Kidney epithelial cell (primary cell): ENCODE results near the gene PDPN. TPM values are rescaled to one million over a fixed set of nuclear protein-coding genes. Genes with fewer than 3 reads are reported as not detected.

Experiments used
- DNase-seq: peaks from one replicate; pipeline ENCODE4 v3.0.0-alpha.2; 2010; ENCODE audit warnings: low read depth
- H3K27me3 ChIP-seq: 2 replicates; pipeline ENCODE4 v1.6.0; 2011; ENCODE audit warnings: low read length; ENCODE audit not compliant: control insufficient read depth, insufficient read depth
- H3K36me3 ChIP-seq: 2 replicates; pipeline ENCODE4 v1.5.1; 2011; ENCODE audit warnings: low read length; ENCODE audit not compliant: control insufficient read depth, insufficient read depth
- H3K4me3 ChIP-seq: 2 replicates; pipeline ENCODE4 v1.5.1; 2011; ENCODE audit warnings: low read depth, mild to moderate bottlenecking, control low read depth, low read length
- total RNA-seq: library from RNA; depleted of rRNA; stranded (reverse); fragments of >200 nt; gene quantifications from 2 replicates; pipeline ENCODE4 v1.2.3, GENCODE V29; 2015
- TF ChIP-seq, protein P1 (sequence below): IDR thresholded peaks from 2 replicates; pipeline ENCODE4 v1.5.1; 2011; ENCODE audit warnings: mild to moderate bottlenecking, moderate library complexity, low read length, control low read depth, inconsistent platforms; ENCODE audit not compliant: insufficient read depth, poor library complexity, severe bottlenecking

The PDPN gene
- total RNA-seq, 1 donor from 2014 or later: 19.2 TPM

- no peak overlapping the region for H3K4me3 ChIP-seq
- TF ChIP-seq, protein P1, sequence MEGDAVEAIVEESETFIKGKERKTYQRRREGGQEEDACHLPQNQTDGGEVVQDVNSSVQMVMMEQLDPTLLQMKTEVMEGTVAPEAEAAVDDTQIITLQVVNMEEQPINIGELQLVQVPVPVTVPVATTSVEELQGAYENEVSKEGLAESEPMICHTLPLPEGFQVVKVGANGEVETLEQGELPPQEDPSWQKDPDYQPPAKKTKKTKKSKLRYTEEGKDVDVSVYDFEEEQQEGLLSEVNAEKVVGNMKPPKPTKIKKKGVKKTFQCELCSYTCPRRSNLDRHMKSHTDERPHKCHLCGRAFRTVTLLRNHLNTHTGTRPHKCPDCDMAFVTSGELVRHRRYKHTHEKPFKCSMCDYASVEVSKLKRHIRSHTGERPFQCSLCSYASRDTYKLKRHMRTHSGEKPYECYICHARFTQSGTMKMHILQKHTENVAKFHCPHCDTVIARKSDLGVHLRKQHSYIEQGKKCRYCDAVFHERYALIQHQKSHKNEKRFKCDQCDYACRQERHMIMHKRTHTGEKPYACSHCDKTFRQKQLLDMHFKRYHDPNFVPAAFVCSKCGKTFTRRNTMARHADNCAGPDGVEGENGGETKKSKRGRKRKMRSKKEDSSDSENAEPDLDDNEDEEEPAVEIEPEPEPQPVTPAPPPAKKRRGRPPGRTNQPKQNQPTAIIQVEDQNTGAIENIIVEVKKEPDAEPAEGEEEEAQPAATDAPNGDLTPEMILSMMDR: no peak
- H3K27me3 ChIP-seq: no peaks in the 10 kb centered on the region
- no peak for DNase-seq
- H3K36me3 ChIP-seq: no peaks in the 10 kb centered on the region
Measured at GRCh38 chr1:13607002-13607401, 23.4 kb downstream of the PDPN start.

GRCh38 chr1:13616234-13616633 is 32.6 kb downstream of the PDPN start:
- TF ChIP-seq, protein P1: no peak
- no peaks in the 10 kb centered on the region for H3K36me3 ChIP-seq
- H3K27me3 ChIP-seq: no peaks in the 10 kb centered on the region
- DNase-seq: no peak
- no peak overlapping the region for H3K4me3 ChIP-seq

DNA sequence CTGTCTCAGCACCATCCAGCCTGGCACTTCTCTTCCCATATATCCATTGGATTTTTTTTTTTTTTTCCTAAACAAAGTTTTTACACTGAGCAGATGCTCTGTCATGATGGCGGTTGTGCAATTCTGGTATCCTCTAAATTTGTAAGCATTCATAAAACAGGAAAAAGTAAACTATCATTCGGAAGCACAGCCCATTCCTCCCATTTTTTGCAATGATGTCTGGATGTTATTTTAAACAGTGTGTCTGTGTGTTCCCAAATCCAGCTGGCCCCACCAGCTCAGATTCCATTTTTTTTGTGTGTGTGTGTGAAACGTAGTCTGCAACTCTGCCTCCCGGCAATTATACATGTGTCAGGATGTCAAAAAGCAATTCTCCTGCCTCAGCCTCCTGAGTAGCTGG is 33.5 kb downstream of the PDPN start:
- Histone ChIP-seq H3K36me3 (no peaks in the 10 kb centered on the region), H3K27me3 (no peaks in the 10 kb centered on the region), H3K4me3 (no peak overlapping the region)
- no peak for DNase-seq
- TF ChIP-seq, protein P1: no peak

DNA sequence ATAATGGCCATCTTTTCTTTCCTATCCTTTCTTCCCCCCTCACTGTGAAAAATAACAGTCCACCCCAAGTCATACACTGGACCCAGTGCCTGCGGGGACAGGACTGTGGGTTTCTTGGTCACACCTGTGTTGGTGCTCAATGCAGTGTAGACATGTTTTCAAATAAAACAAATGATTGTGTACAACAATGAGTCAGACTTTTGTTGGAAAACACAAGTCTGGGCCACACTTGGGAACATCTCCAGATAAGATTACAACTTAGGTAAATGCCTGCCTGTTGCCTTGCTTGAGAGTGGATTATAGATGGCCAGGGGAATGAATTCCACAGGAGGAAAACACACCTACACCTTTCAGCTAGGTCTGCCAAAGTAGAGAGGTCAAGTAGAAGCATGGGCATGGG is 34.1 kb downstream of the PDPN start:
- TF ChIP-seq, protein P1: no peak
- no peaks in the 10 kb centered on the region for H3K36me3 ChIP-seq
- no peak for DNase-seq
- no peak overlapping the region for H3K4me3 ChIP-seq
- no peaks in the 10 kb centered on the region for H3K27me3 ChIP-seq

DNA sequence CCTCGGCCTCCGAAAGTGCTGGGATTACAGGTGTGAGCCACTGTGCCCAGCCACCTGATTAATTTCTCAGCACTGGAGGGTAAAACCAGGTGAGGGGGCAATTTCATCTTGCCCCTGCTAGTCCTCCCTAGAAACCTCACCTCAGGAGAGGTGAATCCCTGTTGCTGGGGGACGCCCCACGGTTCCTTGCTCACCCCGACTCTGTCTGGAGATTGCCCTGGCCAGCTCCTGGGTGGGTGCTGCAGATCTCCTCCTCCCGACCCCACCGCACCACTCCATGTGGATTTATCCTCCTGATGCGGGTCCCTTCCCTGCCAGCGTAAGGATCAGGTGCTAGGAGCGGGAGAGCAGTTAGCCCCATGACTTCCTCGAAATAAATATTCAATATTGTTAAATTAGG is 34.9 kb downstream of the PDPN start:
- H3K36me3 ChIP-seq: no peaks in the 10 kb centered on the region
- no peak overlapping the region for H3K4me3 ChIP-seq
- TF ChIP-seq, protein P1: no peak

DNA sequence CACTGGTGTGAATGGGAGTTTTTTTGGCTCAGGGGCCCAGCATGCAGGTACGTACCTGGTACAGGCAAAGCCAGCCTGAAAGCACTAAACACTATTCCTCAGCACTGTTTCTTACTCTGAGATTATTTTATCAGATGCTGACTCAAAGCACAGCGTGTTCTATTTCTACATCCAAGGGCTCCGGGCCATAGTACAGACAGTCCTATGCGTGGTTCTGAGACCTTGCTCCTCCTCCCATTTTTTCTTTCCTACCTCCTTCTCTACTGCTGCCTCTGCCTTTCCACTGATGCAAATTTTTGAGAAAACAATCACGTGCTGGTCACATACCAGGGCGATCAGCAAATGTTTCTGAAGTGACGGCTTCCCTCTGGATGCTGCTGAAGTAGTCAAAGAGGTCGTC is 36.3 kb downstream of the PDPN start:
- H3K27me3 ChIP-seq: no peaks in the 10 kb centered on the region
- H3K4me3 ChIP-seq: no peak overlapping the region
- DNase-seq: no peak
- TF ChIP-seq, protein P1: no peak
- no peaks in the 10 kb centered on the region for H3K36me3 ChIP-seq

More for the DNA sequence above, 34.9 kb downstream of the PDPN start:
- no peaks in the 10 kb centered on the region for H3K27me3 ChIP-seq
- DNase-seq: no peak
